22Rv1 (cell line): Measurements from ENCODE around the gene LOXL3.
A peak's percentile ranks its signal among the peaks of the same experiment; 100 is the strongest.

Source experiments
- H3K27ac ChIP-seq: fragments of 450-650 bp; 2 replicates; pipeline ENCODE4 v1.5.1; 2017
- ZFX ChIP-seq: fragments of 450-650 bp; IDR thresholded peaks from 2 replicates; pipeline ENCODE4 v1.6.1; 2017; ENCODE audit warnings: antibody characterized with exemption, borderline replicate concordance
- TF ChIP-seq, protein P1 (sequence below): fragments of 450-650 bp; IDR thresholded peaks from 2 replicates; pipeline ENCODE4 v1.5.1; 2017; ENCODE audit warnings: mild to moderate bottlenecking

LOXL3 gene

DNA sequence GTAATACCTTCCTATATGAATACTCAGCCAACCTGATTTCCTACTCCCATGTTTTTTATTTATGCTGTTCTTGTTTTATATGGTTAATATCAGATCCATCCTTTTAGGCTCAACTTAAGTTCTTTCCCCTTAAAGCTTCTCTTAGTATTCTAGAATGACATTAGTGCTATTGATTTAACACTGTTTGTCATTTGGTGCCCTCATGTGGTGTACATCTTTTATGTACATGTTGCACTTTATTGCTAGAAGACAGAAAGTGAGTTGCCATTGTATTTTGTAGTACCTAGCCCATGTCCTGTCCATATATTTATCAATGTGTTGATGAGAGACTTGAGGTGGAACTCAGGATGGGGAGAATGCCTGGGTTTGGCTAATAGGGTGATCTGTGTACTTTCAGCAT lies 21.5 kb downstream of the LOXL3 start:
- TF ChIP-seq ZFX: no peak
- TF ChIP-seq, protein P1, sequence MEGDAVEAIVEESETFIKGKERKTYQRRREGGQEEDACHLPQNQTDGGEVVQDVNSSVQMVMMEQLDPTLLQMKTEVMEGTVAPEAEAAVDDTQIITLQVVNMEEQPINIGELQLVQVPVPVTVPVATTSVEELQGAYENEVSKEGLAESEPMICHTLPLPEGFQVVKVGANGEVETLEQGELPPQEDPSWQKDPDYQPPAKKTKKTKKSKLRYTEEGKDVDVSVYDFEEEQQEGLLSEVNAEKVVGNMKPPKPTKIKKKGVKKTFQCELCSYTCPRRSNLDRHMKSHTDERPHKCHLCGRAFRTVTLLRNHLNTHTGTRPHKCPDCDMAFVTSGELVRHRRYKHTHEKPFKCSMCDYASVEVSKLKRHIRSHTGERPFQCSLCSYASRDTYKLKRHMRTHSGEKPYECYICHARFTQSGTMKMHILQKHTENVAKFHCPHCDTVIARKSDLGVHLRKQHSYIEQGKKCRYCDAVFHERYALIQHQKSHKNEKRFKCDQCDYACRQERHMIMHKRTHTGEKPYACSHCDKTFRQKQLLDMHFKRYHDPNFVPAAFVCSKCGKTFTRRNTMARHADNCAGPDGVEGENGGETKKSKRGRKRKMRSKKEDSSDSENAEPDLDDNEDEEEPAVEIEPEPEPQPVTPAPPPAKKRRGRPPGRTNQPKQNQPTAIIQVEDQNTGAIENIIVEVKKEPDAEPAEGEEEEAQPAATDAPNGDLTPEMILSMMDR: peak; percentile 53
- H3K27ac ChIP-seq: peak overlapping the region; percentile 89; the same call in 1 of the 2 replicates

DNA sequence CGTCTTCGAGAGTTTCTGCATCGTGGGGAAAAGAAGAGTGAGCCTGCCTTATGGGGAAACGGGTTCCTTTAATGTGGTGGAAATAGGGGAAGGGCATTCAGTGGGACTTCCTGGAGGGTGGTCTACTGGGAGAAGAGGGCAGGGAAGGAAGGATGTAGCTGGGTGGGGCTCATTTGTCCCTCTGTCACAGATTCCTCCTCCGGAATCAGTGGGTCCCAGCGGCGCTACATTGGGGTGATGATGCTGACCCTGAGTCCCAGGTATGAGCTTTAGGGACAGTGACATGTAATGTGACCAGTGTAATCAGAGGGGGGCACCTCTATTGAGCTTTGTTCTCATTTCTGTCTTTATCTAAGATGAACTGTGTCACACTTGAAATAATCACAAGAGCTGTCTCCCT lies 22.1 kb downstream of the LOXL3 start:
- TF ChIP-seq, protein P1: no peak
- no peak for TF ChIP-seq ZFX
- peak overlapping the region; percentile 89 for H3K27ac ChIP-seq

DNA sequence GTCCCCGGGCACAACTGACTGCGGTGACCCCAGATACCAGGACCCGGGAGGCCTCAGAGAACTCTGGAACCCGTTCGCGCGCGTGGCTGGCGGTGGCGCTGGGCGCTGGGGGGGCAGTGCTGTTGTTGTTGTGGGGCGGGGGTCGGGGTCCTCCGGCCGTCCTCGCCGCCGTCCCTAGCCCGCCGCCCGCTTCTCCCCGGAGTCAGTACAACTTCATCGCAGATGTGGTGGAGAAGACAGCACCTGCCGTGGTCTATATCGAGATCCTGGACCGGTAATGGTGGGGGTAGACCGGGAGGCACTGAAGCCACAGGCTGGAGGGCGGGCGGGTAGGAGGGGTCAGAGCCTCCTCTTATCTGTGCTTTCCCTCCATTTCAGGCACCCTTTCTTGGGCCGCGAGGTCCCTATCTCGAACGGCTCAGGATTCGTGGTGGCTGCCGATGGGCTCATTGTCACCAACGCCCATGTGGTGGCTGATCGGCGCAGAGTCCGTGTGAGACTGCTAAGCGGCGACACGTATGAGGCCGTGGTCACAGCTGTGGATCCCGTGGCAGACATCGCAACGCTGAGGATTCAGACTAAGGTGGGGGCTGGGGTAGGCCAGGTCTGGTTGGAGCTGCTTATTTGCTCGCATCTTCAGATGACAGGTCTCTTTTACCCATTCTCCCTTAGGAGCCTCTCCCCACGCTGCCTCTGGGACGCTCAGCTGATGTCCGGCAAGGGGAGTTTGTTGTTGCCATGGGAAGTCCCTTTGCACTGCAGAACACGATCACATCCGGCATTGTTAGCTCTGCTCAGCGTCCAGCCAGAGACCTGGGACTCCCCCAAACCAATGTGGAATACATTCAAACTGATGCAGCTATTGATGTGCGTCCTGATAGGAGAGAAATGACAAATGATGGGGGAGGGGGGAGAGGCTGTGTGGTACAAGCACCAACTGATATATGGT lies 23.2 kb downstream of the LOXL3 start:
- peak overlapping the region; percentile 89 for H3K27ac ChIP-seq
- TF ChIP-seq ZFX: no peak
- TF ChIP-seq, protein P1: no peak

DNA sequence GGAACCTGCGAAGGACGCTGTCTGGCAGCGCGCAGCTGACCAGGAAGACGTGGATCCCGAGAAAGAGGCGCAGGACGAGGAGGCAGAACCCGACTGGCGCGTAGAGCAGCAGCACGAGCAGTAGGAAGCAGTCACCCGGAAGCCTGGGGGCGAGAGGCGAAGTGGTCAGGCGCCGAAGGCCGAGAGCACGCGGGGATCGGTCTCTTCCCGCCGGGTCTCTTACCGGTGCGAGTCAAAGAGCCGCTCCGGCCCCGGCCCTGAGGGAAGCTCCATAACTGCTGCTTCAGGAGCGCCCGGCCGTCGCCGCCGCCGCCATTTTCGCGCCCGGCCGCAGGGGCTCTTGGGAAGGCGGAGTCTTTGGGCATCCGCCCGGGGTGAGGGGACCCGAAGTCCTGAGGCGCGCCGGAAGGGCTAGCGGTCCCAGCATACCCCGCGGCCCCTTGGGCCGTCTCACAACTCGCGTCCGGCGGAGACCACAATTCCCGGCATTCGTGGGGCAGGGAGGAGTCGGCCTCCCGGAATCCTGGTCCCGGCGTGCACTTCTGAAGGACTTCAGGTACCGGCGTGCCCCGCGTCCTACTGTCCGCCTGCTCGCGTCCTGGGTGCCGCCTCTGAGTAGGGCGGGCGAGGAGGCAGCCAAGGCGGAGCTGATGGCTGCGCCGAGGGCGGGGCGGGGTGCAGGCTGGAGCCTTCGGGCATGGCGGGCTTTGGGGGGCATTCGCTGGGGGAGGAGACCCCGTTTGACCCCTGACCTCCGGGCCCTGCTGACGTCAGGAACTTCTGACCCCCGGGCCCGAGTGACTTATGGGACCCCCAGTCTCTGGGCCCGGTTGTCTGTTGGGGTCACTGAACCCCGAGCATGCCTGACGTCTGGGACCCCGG lies 24.1 kb downstream of the LOXL3 start, which contains the start of the genes AUP1 and HTRA2:
TSS of gene AUP1 (minus strand) at position 350 of the 882 bp plus-strand sequence. CDS start at position 273, 77 bp downstream.
TSS of gene HTRA2 (plus strand) at position 577 of the 882 bp plus-strand sequence. CDS start at position 651, 74 bp downstream.
- H3K27ac ChIP-seq: peak within 1 kb of the TSS; percentile 89
- no peak for TF ChIP-seq ZFX
- TF ChIP-seq, protein P1: no peak

DNA sequence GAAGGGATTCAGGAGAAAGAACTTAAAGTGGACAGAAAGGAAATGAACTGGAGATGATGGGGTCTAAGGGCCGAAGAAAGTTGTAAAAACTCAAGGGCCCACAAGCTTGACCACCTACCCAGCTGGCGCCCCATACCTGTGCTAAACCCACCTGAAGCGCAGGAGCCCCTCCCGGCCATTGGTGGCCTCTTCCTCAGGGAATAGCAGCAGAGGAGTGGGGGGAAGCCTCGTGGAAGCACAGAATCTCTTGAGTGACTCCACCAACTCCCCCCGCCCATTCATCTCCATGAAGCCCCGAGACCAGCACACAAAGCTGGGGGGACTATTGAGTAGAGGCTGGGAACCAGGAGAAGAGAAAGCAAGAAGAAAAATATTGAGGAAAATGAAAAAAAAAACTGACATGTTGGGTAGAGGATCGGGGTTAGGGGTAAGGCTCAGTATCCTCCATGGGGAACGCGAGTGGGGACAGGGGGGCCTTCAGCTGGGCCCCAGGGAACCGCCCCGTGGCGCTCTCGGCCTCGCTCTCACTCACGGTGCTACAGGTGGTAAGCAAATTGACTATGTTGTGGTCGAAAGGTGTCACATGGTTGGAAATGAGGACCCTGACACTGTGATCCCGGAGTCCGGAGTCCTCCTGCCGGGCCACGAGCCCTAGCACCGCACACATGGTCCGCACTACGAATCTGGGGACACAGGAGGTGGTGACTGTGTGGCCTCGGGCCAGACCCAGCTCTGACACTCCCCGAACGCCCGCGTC lies 25.0 kb downstream of the LOXL3 start:
- TF ChIP-seq, protein P1: no peak
- no peak for TF ChIP-seq ZFX

DNA sequence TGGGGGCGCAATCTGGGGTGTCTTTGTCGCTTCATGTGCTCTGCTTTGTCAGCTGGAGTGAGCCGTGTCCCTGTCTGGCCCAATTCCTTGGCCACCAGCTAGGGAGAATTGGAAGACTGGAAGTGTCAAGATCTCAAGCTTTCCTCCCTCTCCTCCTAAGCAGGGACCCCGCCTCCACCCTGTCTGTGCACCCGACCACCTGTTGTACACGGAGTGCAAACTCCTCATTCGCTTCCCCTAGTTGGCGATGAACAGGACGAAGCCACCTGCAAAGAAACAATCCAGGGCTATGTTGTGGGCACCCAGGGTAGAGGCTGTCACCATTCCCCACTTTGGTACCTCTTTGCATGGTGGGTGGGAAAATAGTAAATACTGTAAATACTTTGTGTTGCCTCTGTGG lies 26.0 kb downstream of the LOXL3 start:
- no peak for TF ChIP-seq ZFX
- TF ChIP-seq, protein P1: no peak
- no peak overlapping the region for H3K27ac ChIP-seq

More for the DNA sequence above, 25.0 kb downstream of the LOXL3 start:
- peak overlapping the region; percentile 89 for H3K27ac ChIP-seq
